ENCODE data around the gene TUBGCP3. TPM values are rescaled to one million over a fixed set of nuclear protein-coding genes. Genes with fewer than 3 reads are reported as not detected.

The TUBGCP3 gene
- total RNA-seq, 4 donors from 2014 or later = 19.7 to 62.3 (median 38.8) TPM

GRCh38 chr13:112468069-112468468 is 119.9 kb downstream of the TUBGCP3 start:
- H3K27ac ChIP-seq = no peak overlapping the region
- intact Hi-C loops (cut with DNase I; ENCODE audit: low total_unique reads) = no loop called here
- no peak for DNase-seq
- no peaks in the 10 kb centered on the region for H3K27me3 ChIP-seq
- H3K9me3 ChIP-seq = no peaks in the 10 kb centered on the region
- no peaks in the 10 kb centered on the region for H3K36me3 ChIP-seq
- no peaks in the 10 kb centered on the region for H3K4me1 ChIP-seq
- H3K4me3 ChIP-seq = no peak overlapping the region
- no peak for TF ChIP-seq CTCF (IDR thresholded peaks at IDR 0.05)

- no peak overlapping the region for H3K27ac ChIP-seq
- peaks cover 0 to under 1% of the 10 kb centered on the region in 2 donors for H3K9me3 ChIP-seq
- intact Hi-C loops (cut with DNase I; ENCODE audit: low total_unique reads) = no loop called here
- H3K36me3 ChIP-seq = no peaks in the 10 kb centered on the region
- TF ChIP-seq CTCF (IDR thresholded peaks at IDR 0.05) = no peak
- TF ChIP-seq POLR2A (IDR thresholded peaks at IDR 0.05) = no peak
- no peaks in the 10 kb centered on the region for H3K4me1 ChIP-seq
- no peaks in the 10 kb centered on the region for H3K27me3 ChIP-seq
- H3K4me3 ChIP-seq = no peak overlapping the region
- DNase-seq = no peak
These were observed 120.7 kb downstream of the TUBGCP3 start for GRCh38 chr13:112467236-112467635.

- Histone ChIP-seq H3K27ac (no peak overlapping the region), H3K9me3 (peaks cover 0 to 2% of the 10 kb centered on the region in 2 donors), H3K36me3 (no peaks in the 10 kb centered on the region), H3K4me3 (no peak overlapping the region), H3K4me1 (no peaks in the 10 kb centered on the region), H3K27me3 (no peaks in the 10 kb centered on the region)
- intact Hi-C loops (cut with DNase I; ENCODE audit: low total_unique reads) = no loop called here
- TF ChIP-seq POLR2A (IDR thresholded peaks at IDR 0.05) (no peak), CTCF (IDR thresholded peaks at IDR 0.05) (no peak)
- no peak for DNase-seq
These were observed 121.6 kb downstream of the TUBGCP3 start for GRCh38 chr13:112466132-112467058.

GRCh38 chr13:112465251-112466131 is 122.5 kb downstream of the TUBGCP3 start:
- H3K4me1 ChIP-seq = no peaks in the 10 kb centered on the region
- intact Hi-C loops (cut with DNase I; ENCODE audit: low total_unique reads) = no loop called here
- H3K27ac ChIP-seq = no peak overlapping the region
- TF ChIP-seq CTCF (IDR thresholded peaks at IDR 0.05) (no peak), POLR2A (IDR thresholded peaks at IDR 0.05) (no peak)
- no peaks in the 10 kb centered on the region for H3K36me3 ChIP-seq
- H3K27me3 ChIP-seq = no peaks in the 10 kb centered on the region
- H3K9me3 ChIP-seq = peaks cover 0 to 2% of the 10 kb centered on the region in 2 donors
- H3K4me3 ChIP-seq = no peak overlapping the region
- DNase-seq = no peak

- peaks cover 0 to 2% of the 10 kb centered on the region in 2 donors for H3K9me3 ChIP-seq
- no peaks in the 10 kb centered on the region for H3K36me3 ChIP-seq
- TF ChIP-seq CTCF (IDR thresholded peaks at IDR 0.05) (no peak), POLR2A (IDR thresholded peaks at IDR 0.05) (no peak)
- H3K27me3 ChIP-seq = no peaks in the 10 kb centered on the region
- intact Hi-C loops (cut with DNase I; ENCODE audit: low total_unique reads) = no loop called here
- H3K4me1 ChIP-seq = no peaks in the 10 kb centered on the region
- H3K4me3 ChIP-seq = no peak overlapping the region
- no peak overlapping the region for H3K27ac ChIP-seq
- DNase-seq = no peak
These were observed 123.2 kb downstream of the TUBGCP3 start for GRCh38 chr13:112464720-112465119.

All from uterus (tissue), 4 donors.